GM13977 (cell line): ENCODE data around the gene GCSAM.

Experiments
- DNase-seq: peaks from one replicate; pipeline ENCODE4 v3.0.0; 2012; ENCODE audit warnings: low spot score
- CTCF ChIP-seq: IDR thresholded peaks from 2 replicates; pipeline ENCODE4 v1.5.1; 2012; ENCODE audit warnings: mild to moderate bottlenecking, control low read depth; ENCODE audit not compliant: insufficient read depth; ENCODE audit errors: extremely low read depth, missing control alignments
- in situ Hi-C: fragments of 300-500 bp; cut with MboI; formaldehyde crosslinking; loops from one replicate; pipeline ENCODE4 v1.12.0; 2022; ENCODE audit warnings: low sequenced_read_pairs, low pct_unique_long_range_greater_than_20kb, mixed read lengths, inconsistent platforms; ENCODE audit not compliant: unreplicated experiment

The GCSAM gene

GRCh38 chr3:112119962-112120836, 12.8 kb downstream of the GCSAM start:
- DNase-seq = no peak

DNA sequence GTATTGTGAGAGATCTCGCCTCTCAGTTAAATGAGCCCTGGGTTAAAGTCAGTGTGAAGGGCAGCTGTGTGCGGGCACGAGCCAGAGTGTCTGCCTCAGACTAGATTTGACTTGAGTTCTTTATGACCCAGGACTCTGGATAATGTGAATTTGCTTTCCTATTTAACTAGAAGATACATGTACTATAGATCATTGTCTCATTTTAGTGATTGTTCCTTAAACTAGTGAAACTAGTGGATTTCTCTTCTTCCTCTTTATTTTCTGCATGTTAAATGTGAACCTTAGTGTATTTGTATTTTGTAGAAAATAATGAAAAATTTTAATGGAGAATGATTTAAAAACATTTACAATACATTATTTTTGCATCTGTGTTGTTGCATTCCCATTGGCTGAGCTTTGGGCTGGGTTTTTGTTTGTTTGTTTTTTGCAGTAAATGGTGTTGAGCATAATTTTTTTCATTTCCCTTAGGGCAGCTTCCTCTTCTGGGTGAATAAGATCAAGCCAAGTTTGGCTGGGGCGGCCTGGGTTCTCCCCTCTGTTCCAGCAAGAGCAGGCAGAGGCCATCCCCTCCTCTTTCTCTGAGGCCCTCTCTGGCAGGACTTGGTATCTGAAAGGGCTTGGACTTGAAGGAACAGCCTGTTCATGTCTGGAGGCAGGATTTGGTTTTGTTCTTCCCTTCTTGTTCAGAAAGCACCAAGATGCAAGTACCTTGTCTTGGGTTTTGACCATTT, 15.0 kb downstream of the GCSAM start:
- DNase-seq = no peak
- in situ Hi-C loops = loop anchor here (25.0 kb wide), 1 partner anchor 869 kb away; the partner anchor contains the start of genes CD200R1 and GTPBP8
- TF ChIP-seq CTCF = peak; percentile 37

More at GRCh38 chr3:112119962-112120836, 12.8 kb downstream of the GCSAM start:
- TF ChIP-seq CTCF = no peak
- in situ Hi-C loops = loop anchor here (25.0 kb wide), 1 partner anchor 867 kb away; the partner anchor contains the start of genes CD200R1 and GTPBP8

GRCh38 chr3:112117415-112117814, 15.6 kb downstream of the GCSAM start:
- in situ Hi-C loops = loop anchor here (25.0 kb wide), 1 partner anchor 870 kb away; the partner anchor contains the start of genes CD200R1 and GTPBP8
- no peak for TF ChIP-seq CTCF
- DNase-seq = no peak

DNA sequence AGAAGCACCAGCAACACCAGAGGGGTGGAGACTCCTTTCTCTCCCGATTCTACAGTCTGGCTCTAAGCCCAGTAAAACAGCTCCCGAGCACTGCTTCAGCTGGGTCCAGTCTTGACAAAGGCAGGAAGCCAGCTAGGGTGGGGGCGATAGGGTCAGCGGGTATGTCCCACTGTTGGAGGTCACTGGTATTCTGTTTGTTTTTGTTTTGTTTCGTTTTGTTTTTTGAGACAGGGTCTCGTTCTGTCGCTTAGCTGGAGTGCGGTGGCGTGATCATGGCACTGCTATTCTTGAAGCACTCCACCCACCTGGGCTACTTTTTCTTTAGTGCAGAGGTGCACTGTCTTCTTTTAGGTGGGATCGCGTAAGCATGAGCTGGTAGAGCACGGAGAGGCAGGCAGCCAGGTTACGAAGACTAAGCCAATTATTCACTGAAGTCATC, 16.3 kb downstream of the GCSAM start:
- no peak for DNase-seq
- in situ Hi-C loops = loop anchor here (25.0 kb wide), 1 partner anchor 871 kb away; the partner anchor contains the start of genes CD200R1 and GTPBP8
- TF ChIP-seq CTCF = no peak

- in situ Hi-C loops = loop anchor here (25.0 kb wide), 1 partner anchor 871 kb away; the partner anchor contains the start of genes CD200R1 and GTPBP8
These were observed 17.2 kb downstream of the GCSAM start for GRCh38 chr3:112115806-112116383.

More at GRCh38 chr3:112115806-112116383, 17.2 kb downstream of the GCSAM start:
- DNase-seq = no peak
- TF ChIP-seq CTCF = no peak
